IMR-90 (cell line): Measurements from ENCODE around the gene THSD7B. TPM values are rescaled to one million over a fixed set of nuclear protein-coding genes. Genes with fewer than 3 reads are reported as not detected.

Experiments used
- ATAC-seq: fragments of 200-7000 bp; cut with Tn5 transposase; 2 replicates; pipeline ENCODE4 v1.9.1; 2020; ENCODE audit warnings: low read depth, mild to moderate bottlenecking, moderate library complexity
- BruUV-seq: library from RNA; stranded (reverse); fragments of 400-500 nt; replicated peaks from 2 replicates; lab custom pipeline; 2021; lab: Mats Ljungman, UMichigan
- CTCF ChIA-PET: fragments of 300-600 bp; formaldehyde crosslinking; extraction: SDS; loops from one replicate; lab custom pipeline; 2021; ENCODE audit warnings: antibody characterized with exemption; lab: Yijun Ruan, JAX
- POLR2A ChIA-PET: fragments of 300-600 bp; sonication (Branson Sonifier 250); formaldehyde crosslinking; loops from one replicate; lab custom pipeline; 2022; ENCODE audit warnings: antibody characterized with exemption; ENCODE audit not compliant: unreplicated experiment; lab: Charles Lee
- DNase-seq: peaks from one replicate; pipeline ENCODE4 v3.0.0; 2013
- H2AFZ ChIP-seq: replicated peaks from 2 replicates; pipeline ENCODE3; 2013; ENCODE audit warnings: low read length, mild to moderate bottlenecking; ENCODE audit not compliant: poor library complexity
- H2AK5ac ChIP-seq: 2 replicates; pipeline ENCODE4 v1.6.1; 2013; ENCODE audit warnings: low read depth, low read length, inconsistent platforms
- H2AK9ac ChIP-seq: replicated peaks from 2 replicates; pipeline ENCODE3; 2013; ENCODE audit warnings: mild to moderate bottlenecking, low read depth, low read length, moderate library complexity; ENCODE audit not compliant: poor library complexity
- H2BK120ac ChIP-seq: 2 replicates; pipeline ENCODE4 v1.6.1; 2013; ENCODE audit warnings: low read depth, low read length, inconsistent platforms
- H2BK15ac ChIP-seq: 3 replicates; pipeline ENCODE4 v1.6.1; 2013; ENCODE audit warnings: low read depth, low read length, inconsistent platforms
- H2BK20ac ChIP-seq: 2 replicates; pipeline ENCODE4 v1.6.1; 2013; ENCODE audit warnings: low read depth, mild to moderate bottlenecking, inconsistent platforms, low read length, moderate library complexity
- H2BK5ac ChIP-seq: 2 replicates; pipeline ENCODE4 v1.6.1; 2013; ENCODE audit warnings: mild to moderate bottlenecking, low read depth, low read length, inconsistent platforms; ENCODE audit not compliant: poor library complexity, severe bottlenecking
- H3K14ac ChIP-seq: replicated peaks from 2 replicates; pipeline ENCODE4 v1.6.1; 2013; ENCODE audit warnings: low read depth, low read length, inconsistent platforms
- H3K18ac ChIP-seq: 2 replicates; pipeline ENCODE4 v1.6.1; 2013; ENCODE audit warnings: low read depth, low read length, control low read depth
- H3K23ac ChIP-seq: 2 replicates; pipeline ENCODE4 v1.6.1; 2013; ENCODE audit warnings: low read depth, low read length, inconsistent platforms
- H3K27ac ChIP-seq: 2 replicates; pipeline ENCODE4 v1.5.1; 2013; ENCODE audit warnings: mild to moderate bottlenecking, control low read depth, low read length; ENCODE audit not compliant: insufficient read depth
- H3K27me3 ChIP-seq: 2 replicates; pipeline ENCODE4 v1.6.1; 2013; ENCODE audit warnings: low read length; ENCODE audit not compliant: control insufficient read depth, insufficient read depth
- H3K36me3 ChIP-seq: 2 replicates; pipeline ENCODE4 v1.6.1; 2013; ENCODE audit warnings: low read length, mixed read lengths; ENCODE audit not compliant: control insufficient read depth, insufficient read depth
- H3K4ac ChIP-seq: 2 replicates; pipeline ENCODE4 v1.6.1; 2013; ENCODE audit warnings: low read depth, low read length, inconsistent platforms
- H3K4me1 ChIP-seq: 2 replicates; pipeline ENCODE4 v1.6.1; 2013; ENCODE audit warnings: low read length, mixed read lengths; ENCODE audit not compliant: control insufficient read depth, insufficient read depth
- H3K4me2 ChIP-seq: 2 replicates; pipeline ENCODE4 v1.6.1; 2013; ENCODE audit warnings: low read depth, mild to moderate bottlenecking, control low read depth, low read length, moderate library complexity
- H3K4me3 ChIP-seq: 2 replicates; pipeline ENCODE4 v1.5.1; 2013; ENCODE audit warnings: low read depth, mild to moderate bottlenecking, control low read depth, low read length, moderate library complexity; ENCODE audit not compliant: insufficient read depth
- H3K56ac ChIP-seq: 2 replicates; pipeline ENCODE4 v1.6.1; 2013; ENCODE audit warnings: low read length, inconsistent platforms; ENCODE audit not compliant: insufficient read depth; ENCODE audit errors: extremely low read depth
- H3K79me1 ChIP-seq, 2 experiments: 2 replicates each; pipeline ENCODE4 v1.6.1; 2013; ENCODE audit warnings: low read length in 2 of 2, inconsistent platforms in 1 of 2, low read depth in 1 of 2
- H3K9ac ChIP-seq: 2 replicates; pipeline ENCODE4 v1.6.1; 2013; ENCODE audit warnings: low read depth, low read length, control low read depth
- H3K9me1 ChIP-seq: 2 replicates; pipeline ENCODE4 v1.6.1; 2013; ENCODE audit warnings: low read length, inconsistent platforms; ENCODE audit not compliant: insufficient read depth
- H3K9me3 ChIP-seq: 2 replicates; pipeline ENCODE4 v1.6.1; 2013; ENCODE audit warnings: low read length; ENCODE audit not compliant: control insufficient read depth, insufficient read depth
- H4K20me1 ChIP-seq: 2 replicates; pipeline ENCODE4 v1.6.1; 2013; ENCODE audit warnings: low read length, inconsistent platforms; ENCODE audit not compliant: insufficient read depth
- H4K5ac ChIP-seq: 2 replicates; pipeline ENCODE4 v1.6.1; 2013; ENCODE audit warnings: mild to moderate bottlenecking, low read depth, low read length, control low read depth
- H4K8ac ChIP-seq, 2 experiments: 2 replicates each; pipeline ENCODE4 v1.6.1; 2013; ENCODE audit warnings: low read depth in 2 of 2, low read length in 2 of 2, control low read depth in 1 of 2, inconsistent platforms in 1 of 2
- H4K91ac ChIP-seq: 2 replicates; pipeline ENCODE4 v1.6.1; 2013; ENCODE audit warnings: low read depth, low read length, inconsistent platforms; ENCODE audit not compliant: insufficient read depth
- BHLHE40 ChIP-seq: fragments of 150-350 bp; IDR thresholded peaks from 2 replicates; pipeline ENCODE4 v1.6.1; 2016; ENCODE audit warnings: mild to moderate bottlenecking, low read depth, low read length
- CEBPB ChIP-seq: IDR thresholded peaks from 2 replicates; pipeline ENCODE4 v1.6.1; 2012; ENCODE audit warnings: low read depth, low read length, improper control_type of control experiment
- CHD1 ChIP-seq: IDR thresholded peaks from 2 replicates; pipeline ENCODE4 v1.6.1; 2012; ENCODE audit warnings: low read depth, low read length, improper control_type of control experiment
- CTCF ChIP-seq: conservative IDR thresholded peaks from 2 replicates; pipeline ENCODE4 v1.5.1; 2012; ENCODE audit warnings: mild to moderate bottlenecking, low read depth, low read length, improper control_type of control experiment
- ELK1 ChIP-seq: fragments of 150-350 bp; IDR thresholded peaks from 2 replicates; pipeline ENCODE4 v1.6.1; 2016; ENCODE audit warnings: low read depth, mild to moderate bottlenecking, low read length, moderate library complexity, borderline replicate concordance
- MAFK ChIP-seq: IDR thresholded peaks from 2 replicates; pipeline ENCODE4 v1.6.1; 2012; ENCODE audit warnings: low read depth, low read length, improper control_type of control experiment
- MAZ ChIP-seq: IDR thresholded peaks from 2 replicates; pipeline ENCODE4 v1.6.1; 2012; ENCODE audit warnings: low read depth, mild to moderate bottlenecking, low read length, improper control_type of control experiment, moderate library complexity, borderline replicate concordance
- NFE2L2 ChIP-seq: fragments of 150-350 bp; IDR thresholded peaks from 2 replicates; pipeline ENCODE4 v1.6.1; 2016; ENCODE audit warnings: low read depth, mild to moderate bottlenecking, low read length
- POLR2A ChIP-seq: IDR thresholded peaks from 2 replicates; pipeline ENCODE4 v1.6.1; 2012; ENCODE audit warnings: mild to moderate bottlenecking, low read depth, low read length
- RAD21 ChIP-seq: IDR thresholded peaks from 2 replicates; pipeline ENCODE4 v1.6.1; 2012; ENCODE audit warnings: low read length, improper control_type of control experiment
- RCOR1 ChIP-seq: IDR thresholded peaks from 2 replicates; pipeline ENCODE4 v1.6.1; 2012; ENCODE audit warnings: mild to moderate bottlenecking, low read length, improper control_type of control experiment; ENCODE audit not compliant: insufficient replicate concordance
- RFX5 ChIP-seq: IDR thresholded peaks from 2 replicates; pipeline ENCODE4 v1.8.0; 2012; ENCODE audit warnings: low read depth, mild to moderate bottlenecking, low read length, moderate library complexity
- SMC3 ChIP-seq: fragments of 150-350 bp; IDR thresholded peaks from 2 replicates; pipeline ENCODE4 v1.6.1; 2016; ENCODE audit warnings: low read depth, mild to moderate bottlenecking, antibody characterized with exemption, low read length, moderate library complexity
- WGBS, 2 experiments: methylation state at CpG; one replicate each; pipeline versions ENCODE4 v1.1.5 to v1.1.7; 2013; ENCODE audit warnings: missing lambda C conversion rate in 2 of 2; ENCODE audit not compliant: insufficient read length in 1 of 2; ENCODE audit errors: extremely low coverage in 2 of 2; 5-methylcytosine and 5-hydroxymethylcytosine counted together
- dilution Hi-C: fragments of 300-500 bp; cut with HindIII; formaldehyde crosslinking; loops from one replicate; pipeline ENCODE4 v1.14.3; 2018; ENCODE audit warnings: low sequenced_read_pairs; ENCODE audit not compliant: unreplicated experiment
- in situ Hi-C: fragments of 300-500 bp; cut with MboI; formaldehyde crosslinking; loops from 3 replicates; pipeline ENCODE4 v1.14.3; 2019; ENCODE audit warnings: low sequenced_read_pairs, inconsistent platforms, mixed read lengths
- intact Hi-C: fragments of 100-400 bp; cut with micrococcal nuclease; formaldehyde crosslinking; loops from 2 replicates; pipeline ENCODE4 v1.10.0; 2022
- polyA plus RNA-seq, 3 experiments: library from polyadenylated mRNA; depleted of rRNA; stranded (reverse); fragments of >200 nt; gene quantifications; 2 replicates each; pipeline ENCODE4 v1.2.3, GENCODE V29; 2012; ENCODE audit warnings: low replicate concordance in 1 of 3
- total RNA-seq: library from RNA; depleted of rRNA; stranded (reverse); fragments of >200 nt; gene quantifications from 2 replicates; pipeline ENCODE4 v1.2.3, GENCODE V29; 2012

Gene THSD7B
- total and polyA plus RNA-seq, 2 of the 4 experiments (the other 2 are of a cell fraction), result not detected

- ATAC-seq, result no peak
- POLR2A ChIA-PET, result no interaction called here
- H3K79me1 ChIP-seq, result no peaks in the 10 kb centered on the region
- no TSS peak for BruUV-seq
- H3K36me3 ChIP-seq, result no peaks in the 10 kb centered on the region
- no peak overlapping the region for H4K5ac ChIP-seq
- no peak overlapping the region for H3K23ac ChIP-seq
- H3K9me3 ChIP-seq, result peaks cover 5% of the 10 kb centered on the region
- H2AK5ac ChIP-seq, result no peak overlapping the region
- no peak overlapping the region for H2AK9ac ChIP-seq
- dilution Hi-C loops, result no loop called here
- WGBS, 2 experiments, result no CpG with 5 or more reads among the region's 3 CpGs
- H3K9ac ChIP-seq, result no peak overlapping the region
- H4K8ac ChIP-seq, result no peak overlapping the region
- no peak overlapping the region for H3K18ac ChIP-seq
- H3K4me3 ChIP-seq, result no peak overlapping the region
- H4K20me1 ChIP-seq, result no peaks in the 10 kb centered on the region
- in situ Hi-C loops, result no loop called here
- CTCF ChIA-PET, result no interaction called here
- TF ChIP-seq ELK1 (no peak), RAD21 (no peak), CTCF (no peak), RCOR1 (no peak), SMC3 (no peak), NFE2L2 (no peak), BHLHE40 (no peak), POLR2A (no peak), CEBPB (no peak), MAZ (no peak), MAFK (no peak), RFX5 (no peak), CHD1 (no peak)
- H2BK15ac ChIP-seq, result no peak overlapping the region
- no peak overlapping the region for H3K4me2 ChIP-seq
- no peak overlapping the region for H3K14ac ChIP-seq
- no peak overlapping the region for H3K4ac ChIP-seq
- intact Hi-C loops, result no loop called here
- H2BK120ac ChIP-seq, result no peak overlapping the region
- DNase-seq, result no peak
- no peak overlapping the region for H3K27ac ChIP-seq
- no peaks in the 10 kb centered on the region for H3K27me3 ChIP-seq
- no peak overlapping the region for H2BK20ac ChIP-seq
- no peaks in the 10 kb centered on the region for H3K4me1 ChIP-seq
- H4K91ac ChIP-seq, result no peak overlapping the region
- H2AFZ ChIP-seq, result no peak overlapping the region
- no peak overlapping the region for H2BK5ac ChIP-seq
- no peaks in the 10 kb centered on the region for H3K9me1 ChIP-seq
- H3K56ac ChIP-seq, result no peak overlapping the region
Observed at GRCh38 chr2:137206069-137206468, 440.7 kb downstream of the THSD7B start.
